Endometrium (tissue), 2 donors: Measurements from ENCODE around the gene IGF1R.
"Not testable (repeated sequence)": the region's sequence is repeated elsewhere in the genome, so short reads cannot be mapped to it uniquely, and the experiment has no call there.

Experiments
- FAIRE-seq: peaks from 2 replicates; lab custom pipeline; 2012; peaks lifted over from hg19 to GRCh38; lab: Jason Lieb, UNC
- donor health status: control.
- donor health status: control.

IGF1R gene

GRCh38 chr15:98647774-98648653, at the start of gene IGF1R:
IGF1R (plus strand) TSS chr15:98648539; CDS start chr15:98649582, 1,043 bp downstream.
- no peak for FAIRE-seq

GRCh38 chr15:98599909-98600691, 48.2 kb upstream of the IGF1R start:
- no peak for FAIRE-seq

GRCh38 chr15:98604983-98605382, 43.4 kb upstream of the IGF1R start:
- no peak for FAIRE-seq

- no peak for FAIRE-seq
Observed at GRCh38 chr15:98609144-98609852, 39.0 kb upstream of the IGF1R start.

GRCh38 chr15:98610991-98611390, 37.3 kb upstream of the IGF1R start:
- FAIRE-seq, result no peak

- FAIRE-seq, result no peak
Observed at GRCh38 chr15:98611808-98612207, 36.5 kb upstream of the IGF1R start.

GRCh38 chr15:98612490-98613110, 35.7 kb upstream of the IGF1R start:
- no peak for FAIRE-seq

GRCh38 chr15:98614681-98615080, 33.7 kb upstream of the IGF1R start:
- FAIRE-seq, result no peak

GRCh38 chr15:98616397-98616796, 31.9 kb upstream of the IGF1R start:
- no peak for FAIRE-seq

GRCh38 chr15:98617328-98617980, 30.9 kb upstream of the IGF1R start:
- no peak for FAIRE-seq

GRCh38 chr15:98618576-98618975, 29.8 kb upstream of the IGF1R start:
- FAIRE-seq, result not testable (repeated sequence)

- no peak for FAIRE-seq
Observed at GRCh38 chr15:98620020-98620419, 28.3 kb upstream of the IGF1R start.

- no peak for FAIRE-seq
Observed at GRCh38 chr15:98621021-98621420, 27.3 kb upstream of the IGF1R start.

- no peak for FAIRE-seq
Observed at GRCh38 chr15:98625614-98626013, 22.7 kb upstream of the IGF1R start.

GRCh38 chr15:98626153-98626552, 22.2 kb upstream of the IGF1R start:
- no peak for FAIRE-seq

GRCh38 chr15:98628216-98628615, 20.1 kb upstream of the IGF1R start:
- FAIRE-seq, result no peak

- FAIRE-seq, result no peak
Observed at GRCh38 chr15:98635848-98636247, 12.5 kb upstream of the IGF1R start.

GRCh38 chr15:98643115-98643514, 5.2 kb upstream of the IGF1R start:
- no peak for FAIRE-seq

- no peak for FAIRE-seq
Observed at GRCh38 chr15:98646546-98647025, 1.8 kb upstream of the IGF1R start.

GRCh38 chr15:98647026-98647773, 1.1 kb upstream of the IGF1R start:
- FAIRE-seq, result no peak
